OCI-LY3 (cell line): ENCODE measurements around the gene SMYD3.

Source experiments
- EZH2phosphoT487 ChIP-seq: fragments of 200-600 bp; shearing (Covaris generic); IDR thresholded peaks from 2 replicates; pipeline ENCODE4 v1.6.1; 2018; ENCODE audit warnings: antibody characterized with exemption, mixed run types, low read depth
- TF ChIP-seq, protein P1 (sequence below): fragments of 200-600, 300-600 bp; sonication (generic); IDR thresholded peaks from 2 replicates; pipeline ENCODE4 v1.5.1; 2014; ENCODE audit warnings: antibody characterized with exemption, low read length, low read depth

DNA sequence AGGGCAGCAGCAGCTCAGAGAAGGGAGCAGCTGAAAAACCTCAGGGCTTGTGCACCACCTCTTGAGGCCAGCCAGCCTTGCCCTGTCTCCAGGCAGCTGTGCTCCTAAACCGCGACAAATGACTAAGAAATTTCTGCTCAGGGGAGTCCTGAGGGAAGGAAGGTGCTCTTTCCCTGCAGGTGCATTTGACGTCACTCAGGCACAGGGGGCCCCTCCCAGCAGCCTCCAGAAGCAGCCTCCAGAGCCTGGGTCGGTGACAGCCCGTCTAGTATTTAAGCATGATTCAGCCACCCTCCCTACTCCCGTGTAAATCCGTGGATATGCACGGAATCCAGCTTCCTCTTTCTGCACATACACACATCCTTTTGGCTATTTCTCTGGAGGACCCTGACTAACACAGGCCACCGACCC lies 791.8 kb downstream of the SMYD3 start:
- TF ChIP-seq, protein P1, sequence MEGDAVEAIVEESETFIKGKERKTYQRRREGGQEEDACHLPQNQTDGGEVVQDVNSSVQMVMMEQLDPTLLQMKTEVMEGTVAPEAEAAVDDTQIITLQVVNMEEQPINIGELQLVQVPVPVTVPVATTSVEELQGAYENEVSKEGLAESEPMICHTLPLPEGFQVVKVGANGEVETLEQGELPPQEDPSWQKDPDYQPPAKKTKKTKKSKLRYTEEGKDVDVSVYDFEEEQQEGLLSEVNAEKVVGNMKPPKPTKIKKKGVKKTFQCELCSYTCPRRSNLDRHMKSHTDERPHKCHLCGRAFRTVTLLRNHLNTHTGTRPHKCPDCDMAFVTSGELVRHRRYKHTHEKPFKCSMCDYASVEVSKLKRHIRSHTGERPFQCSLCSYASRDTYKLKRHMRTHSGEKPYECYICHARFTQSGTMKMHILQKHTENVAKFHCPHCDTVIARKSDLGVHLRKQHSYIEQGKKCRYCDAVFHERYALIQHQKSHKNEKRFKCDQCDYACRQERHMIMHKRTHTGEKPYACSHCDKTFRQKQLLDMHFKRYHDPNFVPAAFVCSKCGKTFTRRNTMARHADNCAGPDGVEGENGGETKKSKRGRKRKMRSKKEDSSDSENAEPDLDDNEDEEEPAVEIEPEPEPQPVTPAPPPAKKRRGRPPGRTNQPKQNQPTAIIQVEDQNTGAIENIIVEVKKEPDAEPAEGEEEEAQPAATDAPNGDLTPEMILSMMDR, result no peak
- TF ChIP-seq EZH2phosphoT487, result no peak
